Frontal cortex (tissue), 4 donors: ENCODE data around the gene SLC25A21. TPM values are rescaled to one million over a fixed set of nuclear protein-coding genes. Genes with fewer than 3 reads are reported as not detected.
"Not testable (repeated sequence)": the region's sequence is repeated elsewhere in the genome, so short reads cannot be mapped to it uniquely, and the experiment has no call there.

Experiments used
- DNase-seq, 2 donors: peaks; one replicate each; pipeline ENCODE4 v3.0.0; 2012; ENCODE audit warnings: low spot score in 2 of 2
- FAIRE-seq: peaks from 2 replicates; lab custom pipeline; 2012; peaks lifted over from hg19 to GRCh38; lab: Jason Lieb, UNC
- total RNA-seq: library from RNA; depleted of rRNA; stranded (reverse); fragments of >200 nt; gene quantifications from one replicate; pipeline ENCODE4 v1.2.3, GENCODE V29; 2014
- donor health status: control.
- donor health status: control.
- donor health status: control.

SLC25A21 gene
- total RNA-seq, 1 donor from 2014 or later, result 6.1 TPM

- FAIRE-seq (no peak), DNase-seq (no peak)
Observed at GRCh38 chr14:37018571-37019240, 153.7 kb downstream of the SLC25A21 start.

- FAIRE-seq, result no peak
- DNase-seq, result no peak
Observed at GRCh38 chr14:37013078-37013477, 159.3 kb downstream of the SLC25A21 start.

GRCh38 chr14:36998686-36999085 is 173.7 kb downstream of the SLC25A21 start:
- no peak for FAIRE-seq

GRCh38 chr14:36997843-36998242 is 174.6 kb downstream of the SLC25A21 start:
- no peak for FAIRE-seq

More at GRCh38 chr14:36998686-36999085, 173.7 kb downstream of the SLC25A21 start:
- no peak for DNase-seq

GRCh38 chr14:36996857-36997590 is 175.4 kb downstream of the SLC25A21 start:
- no peak for DNase-seq
- no peak for FAIRE-seq

More at GRCh38 chr14:36997843-36998242, 174.6 kb downstream of the SLC25A21 start:
- no peak for DNase-seq

GRCh38 chr14:36996133-36996856 is 176.1 kb downstream of the SLC25A21 start:
- FAIRE-seq, result no peak
- no peak for DNase-seq

GRCh38 chr14:36989806-36990205 is 182.6 kb downstream of the SLC25A21 start:
- FAIRE-seq (no peak), DNase-seq (no peak)

- FAIRE-seq (no peak), DNase-seq (no peak)
Observed at GRCh38 chr14:36988989-36989388, 183.4 kb downstream of the SLC25A21 start.

- no peak for FAIRE-seq
- no peak for DNase-seq
Observed at GRCh38 chr14:36988568-36988967, 183.8 kb downstream of the SLC25A21 start.

- DNase-seq, result no peak
- no peak for FAIRE-seq
Observed at GRCh38 chr14:36986407-36986806, 186.0 kb downstream of the SLC25A21 start.

- no peak for FAIRE-seq
- DNase-seq, result no peak
Observed at GRCh38 chr14:36981832-36982529, 190.4 kb downstream of the SLC25A21 start.

GRCh38 chr14:36980413-36980812 is 192.0 kb downstream of the SLC25A21 start:
- not testable (repeated sequence) for DNase-seq, FAIRE-seq

- no peak for FAIRE-seq
Observed at GRCh38 chr14:36979863-36980262, 192.5 kb downstream of the SLC25A21 start.

GRCh38 chr14:36976571-36977023 is 195.8 kb downstream of the SLC25A21 start:
- DNase-seq, result no peak
- FAIRE-seq, result no peak

More at GRCh38 chr14:36979863-36980262, 192.5 kb downstream of the SLC25A21 start:
- no peak for DNase-seq

- FAIRE-seq, result no peak
- DNase-seq, result no peak
Observed at GRCh38 chr14:36975834-36976233, 196.6 kb downstream of the SLC25A21 start.

GRCh38 chr14:36974985-36975384 is 197.4 kb downstream of the SLC25A21 start:
- no peak for FAIRE-seq

GRCh38 chr14:36973806-36974442 is 198.5 kb downstream of the SLC25A21 start:
- DNase-seq, result no peak
- FAIRE-seq, result no peak

More at GRCh38 chr14:36974985-36975384, 197.4 kb downstream of the SLC25A21 start:
- DNase-seq, result no peak

GRCh38 chr14:36971263-36971855 is 201.0 kb downstream of the SLC25A21 start:
- no peak for FAIRE-seq
- DNase-seq, result no peak
